Mucosa of descending colon (tissue), 3 donors: ENCODE measurements around the gene MTA1. TPM values are rescaled to one million over a fixed set of nuclear protein-coding genes. Genes with fewer than 3 reads are reported as not detected.

Experiments used
- ATAC-seq: fragments of 200-7000 bp; cut with Tn5 transposase; one replicate; pipeline ENCODE4 v1.9.1; 2020; ENCODE audit warnings: mild to moderate bottlenecking, moderate library complexity
- DNase-seq, 3 donors: peaks; one replicate each; pipeline ENCODE4 v3.0.0-alpha.2; 2020
- H3K36me3 ChIP-seq: fragments of 200-600 bp; one replicate; pipeline ENCODE4 v1.8.0; 2021; ENCODE audit warnings: low read depth, mild to moderate bottlenecking
- H3K4me1 ChIP-seq: fragments of 200-600 bp; one replicate; pipeline ENCODE4 v1.8.0; 2021; ENCODE audit warnings: low read depth, mild to moderate bottlenecking
- H3K4me3 ChIP-seq: fragments of 200-600 bp; one replicate; pipeline ENCODE4 v1.8.0; 2021; ENCODE audit warnings: mild to moderate bottlenecking
- H3K9me3 ChIP-seq: fragments of 200-600 bp; one replicate; pipeline ENCODE4 v1.8.0; 2021; ENCODE audit warnings: mild to moderate bottlenecking
- intact Hi-C, 2 donors: fragments of 100-400 bp; cut with DNase I in 1 of 2; cut with micrococcal nuclease in 1 of 2; formaldehyde crosslinking; loops; one replicate each; pipeline versions ENCODE4 v1.11.0 to v1.11.1; 2022; cut with DNase I, micrococcal nuclease
- total RNA-seq, 3 donors: library from RNA; stranded (reverse); fragmentation: NEBNext Ultra II Directional in 2 of 3; extraction: Animal tissue kit (Norgen Biotek cat#: 25700) in 2 of 3; gene quantifications; one replicate each; pipeline versions ENCODE4 v1.2.1 to v1.2.4, GENCODE V29; 2021 to 2023
- TF ChIP-seq, protein P1 (sequence below): fragments of 200-600 bp; IDR thresholded peaks from one replicate; pipeline ENCODE4 v1.8.0; 2022; ENCODE audit warnings: antibody characterized with exemption, mild to moderate bottlenecking
- donor health status: DM: no; HTN: no; CAD: no; lungs with moderate emphysema.
- donor health status: DM: no; HTN: no; CAD: no.
- donor health status: DM: no; HTN: yes; CAD: no.

Gene MTA1
- total RNA-seq, 3 donors from 2014 or later = 76.4 to 105 (median 79.7) TPM

DNA sequence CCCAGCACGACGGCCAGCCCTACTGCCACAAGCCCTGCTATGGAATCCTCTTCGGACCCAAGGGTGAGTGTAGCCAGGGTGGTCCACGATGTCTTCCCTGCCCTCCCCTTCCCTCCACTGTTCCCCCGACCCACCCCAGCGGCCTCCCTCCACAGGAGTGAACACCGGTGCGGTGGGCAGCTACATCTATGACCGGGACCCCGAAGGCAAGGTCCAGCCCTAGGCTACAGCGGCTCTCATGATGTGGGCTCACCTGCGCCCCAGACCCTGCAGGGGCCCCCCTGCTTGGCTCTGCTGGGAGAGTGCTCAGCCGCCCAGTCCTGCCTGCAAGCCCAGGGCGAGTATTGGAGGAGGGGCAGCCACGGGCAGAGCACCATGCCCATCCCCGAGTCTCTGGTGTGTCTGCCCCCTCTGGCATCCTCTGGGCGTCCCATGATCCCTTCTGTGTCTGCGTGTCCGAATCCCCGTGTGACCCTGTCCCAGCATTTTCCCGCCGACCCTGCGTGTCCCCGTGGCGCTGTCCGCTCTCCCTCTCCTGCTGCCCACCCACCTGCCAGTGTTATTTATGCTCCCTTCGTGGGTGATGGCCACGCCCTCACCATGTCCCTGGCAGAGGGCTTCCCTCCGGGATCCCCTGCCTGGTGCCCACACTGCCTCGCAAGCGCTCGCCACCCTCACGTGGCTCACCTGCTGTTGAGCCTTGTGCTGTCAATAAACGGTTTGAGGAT is 60.0 kb downstream of the MTA1 start:
- H3K4me3 ChIP-seq = no peak overlapping the region
- H3K4me1 ChIP-seq = peaks cover 64% of the 10 kb centered on the region

GRCh38 chr14:105480199-105480746 is 60.6 kb downstream of the MTA1 start:
- no peak overlapping the region for H3K4me3 ChIP-seq
- no peak for ATAC-seq
- peaks cover 61% of the 10 kb centered on the region for H3K4me1 ChIP-seq
- peak in 2 of 3 donors; percentile 27 to 51 for DNase-seq
- H3K36me3 ChIP-seq = no peaks in the 10 kb centered on the region
- TF ChIP-seq, protein P1, sequence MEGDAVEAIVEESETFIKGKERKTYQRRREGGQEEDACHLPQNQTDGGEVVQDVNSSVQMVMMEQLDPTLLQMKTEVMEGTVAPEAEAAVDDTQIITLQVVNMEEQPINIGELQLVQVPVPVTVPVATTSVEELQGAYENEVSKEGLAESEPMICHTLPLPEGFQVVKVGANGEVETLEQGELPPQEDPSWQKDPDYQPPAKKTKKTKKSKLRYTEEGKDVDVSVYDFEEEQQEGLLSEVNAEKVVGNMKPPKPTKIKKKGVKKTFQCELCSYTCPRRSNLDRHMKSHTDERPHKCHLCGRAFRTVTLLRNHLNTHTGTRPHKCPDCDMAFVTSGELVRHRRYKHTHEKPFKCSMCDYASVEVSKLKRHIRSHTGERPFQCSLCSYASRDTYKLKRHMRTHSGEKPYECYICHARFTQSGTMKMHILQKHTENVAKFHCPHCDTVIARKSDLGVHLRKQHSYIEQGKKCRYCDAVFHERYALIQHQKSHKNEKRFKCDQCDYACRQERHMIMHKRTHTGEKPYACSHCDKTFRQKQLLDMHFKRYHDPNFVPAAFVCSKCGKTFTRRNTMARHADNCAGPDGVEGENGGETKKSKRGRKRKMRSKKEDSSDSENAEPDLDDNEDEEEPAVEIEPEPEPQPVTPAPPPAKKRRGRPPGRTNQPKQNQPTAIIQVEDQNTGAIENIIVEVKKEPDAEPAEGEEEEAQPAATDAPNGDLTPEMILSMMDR = no peak
- H3K9me3 ChIP-seq = no peaks in the 10 kb centered on the region
- intact Hi-C loops = no loop called here

More for the DNA sequence above, 60.0 kb downstream of the MTA1 start:
- peak in 1 of 3 donors; percentile 47 for DNase-seq
- no peaks in the 10 kb centered on the region for H3K36me3 ChIP-seq
- intact Hi-C loops = no loop called here
- no peaks in the 10 kb centered on the region for H3K9me3 ChIP-seq
- TF ChIP-seq, protein P1 = no peak
- ATAC-seq = no peak

DNA sequence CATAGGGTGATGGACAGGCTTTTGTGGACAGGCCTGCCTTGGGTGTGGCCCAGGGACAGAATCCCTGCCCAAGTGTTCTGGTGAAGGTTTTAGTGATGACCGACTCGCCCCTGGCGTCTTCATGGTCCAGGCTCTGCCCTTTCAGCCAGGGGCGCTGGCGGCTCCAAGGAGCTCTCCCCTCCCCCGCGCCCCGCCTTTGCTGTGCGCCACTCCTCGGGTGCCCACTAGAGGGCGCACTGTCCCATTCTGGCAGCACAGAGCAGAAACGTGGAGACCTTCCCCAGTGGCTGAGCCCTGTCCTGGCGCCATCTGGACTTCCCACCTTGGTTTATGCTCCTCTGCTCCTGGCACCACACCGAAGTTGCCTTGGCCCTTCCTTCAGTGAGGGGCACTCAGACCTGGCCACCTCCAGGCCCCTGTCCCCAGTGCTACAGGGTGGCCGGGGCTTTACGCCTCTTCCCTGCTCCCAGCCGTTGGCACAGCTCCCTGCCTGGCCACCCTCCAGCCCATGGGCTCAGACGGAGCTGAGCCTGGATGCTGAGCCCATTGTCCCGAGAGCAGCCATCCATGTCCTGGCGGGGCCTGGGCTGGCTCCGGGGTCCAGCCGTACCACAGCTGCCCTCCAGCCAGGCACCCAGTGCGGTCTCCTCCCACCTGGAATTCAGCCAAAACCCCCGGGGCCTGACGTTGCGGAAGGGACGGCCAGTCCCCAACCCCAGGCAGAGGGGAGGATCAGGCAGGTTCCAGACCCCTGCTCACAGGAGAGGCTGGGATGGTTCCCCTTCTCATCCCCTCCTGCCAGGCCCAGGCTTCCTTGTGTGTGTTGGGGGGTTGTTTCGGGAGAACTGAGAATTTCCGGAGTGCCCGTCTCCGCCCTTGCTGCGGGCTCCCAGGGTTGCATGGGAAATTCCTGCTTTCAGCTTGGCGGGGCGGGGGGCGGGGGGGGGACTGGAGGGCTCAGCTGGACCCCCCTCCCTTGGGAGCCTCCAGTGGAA is 61.5 kb downstream of the MTA1 start:
- Histone ChIP-seq H3K36me3 (no peaks in the 10 kb centered on the region), H3K9me3 (no peaks in the 10 kb centered on the region), H3K4me1 (peaks cover 67% of the 10 kb centered on the region), H3K4me3 (no peak overlapping the region)
- intact Hi-C loops = no loop called here
- TF ChIP-seq, protein P1 = peak; percentile 99
- peak; percentile 76 for ATAC-seq
- DNase-seq = peak; percentile 90 to 95 (median 93)

- peak; percentile 69 for ATAC-seq
- intact Hi-C loops = no loop called here
- peaks cover 67% of the 10 kb centered on the region for H3K4me1 ChIP-seq
- no peaks in the 10 kb centered on the region for H3K36me3 ChIP-seq
- DNase-seq = peak; percentile 95 to 98 (median 95)
- H3K4me3 ChIP-seq = no peak overlapping the region
- TF ChIP-seq, protein P1 = no peak
- H3K9me3 ChIP-seq = no peaks in the 10 kb centered on the region
Measured at GRCh38 chr14:105481886-105482457, 62.3 kb downstream of the MTA1 start.

DNA sequence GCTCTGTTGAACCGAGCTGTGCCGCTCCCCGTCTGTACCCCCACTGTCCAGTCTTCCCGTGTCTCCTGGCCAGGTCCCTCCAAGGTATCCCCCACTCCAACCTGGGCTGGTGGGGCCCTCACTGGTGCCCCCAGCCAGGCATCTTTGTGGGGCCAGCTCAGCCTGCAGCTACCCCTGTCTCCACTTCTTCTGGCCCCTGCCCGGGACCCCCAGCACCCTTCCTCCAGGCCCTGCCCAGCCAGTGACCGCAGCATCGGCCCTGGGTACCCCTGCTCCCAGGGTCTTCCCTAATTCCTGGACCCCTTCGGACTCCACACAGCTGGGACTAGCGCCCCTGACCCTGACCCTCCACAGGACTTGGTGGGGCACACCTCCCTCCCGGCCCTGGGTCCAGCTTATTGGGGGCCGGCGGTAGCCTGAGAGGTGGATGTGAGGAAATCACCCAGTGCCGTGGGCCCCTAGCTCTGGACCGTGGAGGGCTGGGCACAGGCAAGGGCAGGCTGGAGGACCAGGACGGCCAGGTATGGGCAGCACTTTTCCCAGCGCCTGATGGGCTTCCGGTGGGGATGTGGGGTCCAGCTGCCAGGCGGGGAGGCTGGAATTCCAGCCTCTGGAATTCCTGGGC is 63.0 kb downstream of the MTA1 start:
- intact Hi-C loops = no loop called here
- no peak overlapping the region for H3K4me3 ChIP-seq
- no peak for ATAC-seq
- H3K36me3 ChIP-seq = no peaks in the 10 kb centered on the region
- DNase-seq = peak in 1 of 3 donors; percentile 49
- TF ChIP-seq, protein P1 = no peak
- no peaks in the 10 kb centered on the region for H3K9me3 ChIP-seq
- peaks cover 73% of the 10 kb centered on the region for H3K4me1 ChIP-seq
